GM12873 (cell line): ENCODE measurements around the gene BOD1.
A peak's percentile ranks its signal among the peaks of the same experiment; 100 is the strongest.

Experiments
- CTCF ChIP-seq: IDR thresholded peaks from 2 replicates; pipeline ENCODE4 v1.5.1; 2012; ENCODE audit warnings: low read depth, mild to moderate bottlenecking, moderate library complexity, low read length, control low read depth; ENCODE audit not compliant: insufficient read depth; ENCODE audit errors: missing control alignments

The BOD1 gene

GRCh38 chr5:173623789-173624188 is 7.3 kb upstream of the BOD1 start:
- TF ChIP-seq CTCF: no peak

- TF ChIP-seq CTCF: no peak
Measured at GRCh38 chr5:173623296-173623771, 6.9 kb upstream of the BOD1 start.

- TF ChIP-seq CTCF: no peak
Measured at GRCh38 chr5:173622183-173623047, 6.0 kb upstream of the BOD1 start.

GRCh38 chr5:173620784-173621183 is 4.3 kb upstream of the BOD1 start:
- no peak for TF ChIP-seq CTCF

GRCh38 chr5:173618927-173619519 is 2.6 kb upstream of the BOD1 start:
- peak; percentile 77 for TF ChIP-seq CTCF

- peak; percentile 87 for TF ChIP-seq CTCF
Measured at GRCh38 chr5:173615884-173616576, 420 bp downstream of the BOD1 start.

- no peak for TF ChIP-seq CTCF
Measured at GRCh38 chr5:173614591-173614990, 1.9 kb downstream of the BOD1 start.
